IMR-90 (cell line): Measurements from ENCODE around the gene GABRB3. TPM values are rescaled to one million over a fixed set of nuclear protein-coding genes. Genes with fewer than 3 reads are reported as not detected.

Experiments used
- ATAC-seq: fragments of 200-7000 bp; cut with Tn5 transposase; 2 replicates; pipeline ENCODE4 v1.9.1; 2020; ENCODE audit warnings: low read depth, mild to moderate bottlenecking, moderate library complexity
- BruUV-seq: library from RNA; stranded (reverse); fragments of 400-500 nt; replicated peaks from 2 replicates; lab custom pipeline; 2021; lab: Mats Ljungman, UMichigan
- CTCF ChIA-PET: fragments of 300-600 bp; formaldehyde crosslinking; extraction: SDS; loops from one replicate; lab custom pipeline; 2021; ENCODE audit warnings: antibody characterized with exemption; lab: Yijun Ruan, JAX
- POLR2A ChIA-PET: fragments of 300-600 bp; sonication (Branson Sonifier 250); formaldehyde crosslinking; loops from one replicate; lab custom pipeline; 2022; ENCODE audit warnings: antibody characterized with exemption; ENCODE audit not compliant: unreplicated experiment; lab: Charles Lee
- DNase-seq: peaks from one replicate; pipeline ENCODE4 v3.0.0; 2013
- H2AFZ ChIP-seq: replicated peaks from 2 replicates; pipeline ENCODE3; 2013; ENCODE audit warnings: low read length, mild to moderate bottlenecking; ENCODE audit not compliant: poor library complexity
- H2AK5ac ChIP-seq: 2 replicates; pipeline ENCODE4 v1.6.1; 2013; ENCODE audit warnings: low read depth, low read length, inconsistent platforms
- H2AK9ac ChIP-seq: replicated peaks from 2 replicates; pipeline ENCODE3; 2013; ENCODE audit warnings: mild to moderate bottlenecking, low read depth, low read length, moderate library complexity; ENCODE audit not compliant: poor library complexity
- H2BK120ac ChIP-seq: 2 replicates; pipeline ENCODE4 v1.6.1; 2013; ENCODE audit warnings: low read depth, low read length, inconsistent platforms
- H2BK15ac ChIP-seq: 3 replicates; pipeline ENCODE4 v1.6.1; 2013; ENCODE audit warnings: low read depth, low read length, inconsistent platforms
- H2BK20ac ChIP-seq: 2 replicates; pipeline ENCODE4 v1.6.1; 2013; ENCODE audit warnings: low read depth, mild to moderate bottlenecking, inconsistent platforms, low read length, moderate library complexity
- H2BK5ac ChIP-seq: 2 replicates; pipeline ENCODE4 v1.6.1; 2013; ENCODE audit warnings: mild to moderate bottlenecking, low read depth, low read length, inconsistent platforms; ENCODE audit not compliant: poor library complexity, severe bottlenecking
- H3K14ac ChIP-seq: replicated peaks from 2 replicates; pipeline ENCODE4 v1.6.1; 2013; ENCODE audit warnings: low read depth, low read length, inconsistent platforms
- H3K18ac ChIP-seq: 2 replicates; pipeline ENCODE4 v1.6.1; 2013; ENCODE audit warnings: low read depth, low read length, control low read depth
- H3K23ac ChIP-seq: 2 replicates; pipeline ENCODE4 v1.6.1; 2013; ENCODE audit warnings: low read depth, low read length, inconsistent platforms
- H3K27ac ChIP-seq: 2 replicates; pipeline ENCODE4 v1.5.1; 2013; ENCODE audit warnings: mild to moderate bottlenecking, control low read depth, low read length; ENCODE audit not compliant: insufficient read depth
- H3K27me3 ChIP-seq: 2 replicates; pipeline ENCODE4 v1.6.1; 2013; ENCODE audit warnings: low read length; ENCODE audit not compliant: control insufficient read depth, insufficient read depth
- H3K36me3 ChIP-seq: 2 replicates; pipeline ENCODE4 v1.6.1; 2013; ENCODE audit warnings: low read length, mixed read lengths; ENCODE audit not compliant: control insufficient read depth, insufficient read depth
- H3K4ac ChIP-seq: 2 replicates; pipeline ENCODE4 v1.6.1; 2013; ENCODE audit warnings: low read depth, low read length, inconsistent platforms
- H3K4me1 ChIP-seq: 2 replicates; pipeline ENCODE4 v1.6.1; 2013; ENCODE audit warnings: low read length, mixed read lengths; ENCODE audit not compliant: control insufficient read depth, insufficient read depth
- H3K4me2 ChIP-seq: 2 replicates; pipeline ENCODE4 v1.6.1; 2013; ENCODE audit warnings: low read depth, mild to moderate bottlenecking, control low read depth, low read length, moderate library complexity
- H3K4me3 ChIP-seq: 2 replicates; pipeline ENCODE4 v1.5.1; 2013; ENCODE audit warnings: low read depth, mild to moderate bottlenecking, control low read depth, low read length, moderate library complexity; ENCODE audit not compliant: insufficient read depth
- H3K56ac ChIP-seq: 2 replicates; pipeline ENCODE4 v1.6.1; 2013; ENCODE audit warnings: low read length, inconsistent platforms; ENCODE audit not compliant: insufficient read depth; ENCODE audit errors: extremely low read depth
- H3K79me1 ChIP-seq, 2 experiments: 2 replicates each; pipeline ENCODE4 v1.6.1; 2013; ENCODE audit warnings: low read length in 2 of 2, inconsistent platforms in 1 of 2, low read depth in 1 of 2
- H3K9ac ChIP-seq: 2 replicates; pipeline ENCODE4 v1.6.1; 2013; ENCODE audit warnings: low read depth, low read length, control low read depth
- H3K9me1 ChIP-seq: 2 replicates; pipeline ENCODE4 v1.6.1; 2013; ENCODE audit warnings: low read length, inconsistent platforms; ENCODE audit not compliant: insufficient read depth
- H3K9me3 ChIP-seq: 2 replicates; pipeline ENCODE4 v1.6.1; 2013; ENCODE audit warnings: low read length; ENCODE audit not compliant: control insufficient read depth, insufficient read depth
- H4K20me1 ChIP-seq: 2 replicates; pipeline ENCODE4 v1.6.1; 2013; ENCODE audit warnings: low read length, inconsistent platforms; ENCODE audit not compliant: insufficient read depth
- H4K5ac ChIP-seq: 2 replicates; pipeline ENCODE4 v1.6.1; 2013; ENCODE audit warnings: mild to moderate bottlenecking, low read depth, low read length, control low read depth
- H4K8ac ChIP-seq, 2 experiments: 2 replicates each; pipeline ENCODE4 v1.6.1; 2013; ENCODE audit warnings: low read depth in 2 of 2, low read length in 2 of 2, control low read depth in 1 of 2, inconsistent platforms in 1 of 2
- H4K91ac ChIP-seq: 2 replicates; pipeline ENCODE4 v1.6.1; 2013; ENCODE audit warnings: low read depth, low read length, inconsistent platforms; ENCODE audit not compliant: insufficient read depth
- BHLHE40 ChIP-seq: fragments of 150-350 bp; IDR thresholded peaks from 2 replicates; pipeline ENCODE4 v1.6.1; 2016; ENCODE audit warnings: mild to moderate bottlenecking, low read depth, low read length
- CEBPB ChIP-seq: IDR thresholded peaks from 2 replicates; pipeline ENCODE4 v1.6.1; 2012; ENCODE audit warnings: low read depth, low read length, improper control_type of control experiment
- MAZ ChIP-seq: IDR thresholded peaks from 2 replicates; pipeline ENCODE4 v1.6.1; 2012; ENCODE audit warnings: low read depth, mild to moderate bottlenecking, low read length, improper control_type of control experiment, moderate library complexity, borderline replicate concordance
- MXI1 ChIP-seq: IDR thresholded peaks from 2 replicates; pipeline ENCODE4 v1.6.1; 2012; ENCODE audit warnings: low read depth, mild to moderate bottlenecking, low read length, moderate library complexity, borderline replicate concordance
- NFE2L2 ChIP-seq: fragments of 150-350 bp; IDR thresholded peaks from 2 replicates; pipeline ENCODE4 v1.6.1; 2016; ENCODE audit warnings: low read depth, mild to moderate bottlenecking, low read length
- POLR2A ChIP-seq: IDR thresholded peaks from 2 replicates; pipeline ENCODE4 v1.6.1; 2012; ENCODE audit warnings: mild to moderate bottlenecking, low read depth, low read length
- RFX5 ChIP-seq: IDR thresholded peaks from 2 replicates; pipeline ENCODE4 v1.8.0; 2012; ENCODE audit warnings: low read depth, mild to moderate bottlenecking, low read length, moderate library complexity
- WGBS, 2 experiments: methylation state at CpG; one replicate each; pipeline versions ENCODE4 v1.1.5 to v1.1.7; 2013; ENCODE audit warnings: missing lambda C conversion rate in 2 of 2; ENCODE audit not compliant: insufficient read length in 1 of 2; ENCODE audit errors: extremely low coverage in 2 of 2; 5-methylcytosine and 5-hydroxymethylcytosine counted together
- dilution Hi-C: fragments of 300-500 bp; cut with HindIII; formaldehyde crosslinking; loops from one replicate; pipeline ENCODE4 v1.14.3; 2018; ENCODE audit warnings: low sequenced_read_pairs; ENCODE audit not compliant: unreplicated experiment
- in situ Hi-C: fragments of 300-500 bp; cut with MboI; formaldehyde crosslinking; loops from 3 replicates; pipeline ENCODE4 v1.14.3; 2019; ENCODE audit warnings: low sequenced_read_pairs, inconsistent platforms, mixed read lengths
- intact Hi-C: fragments of 100-400 bp; cut with micrococcal nuclease; formaldehyde crosslinking; loops from 2 replicates; pipeline ENCODE4 v1.10.0; 2022
- polyA plus RNA-seq, 3 experiments: library from polyadenylated mRNA; depleted of rRNA; stranded (reverse); fragments of >200 nt; gene quantifications; 2 replicates each; pipeline ENCODE4 v1.2.3, GENCODE V29; 2012; ENCODE audit warnings: low replicate concordance in 1 of 3
- total RNA-seq: library from RNA; depleted of rRNA; stranded (reverse); fragments of >200 nt; gene quantifications from 2 replicates; pipeline ENCODE4 v1.2.3, GENCODE V29; 2012
- TF ChIP-seq, protein P1 (sequence below): conservative IDR thresholded peaks from 2 replicates; pipeline ENCODE4 v1.5.1; 2012; ENCODE audit warnings: mild to moderate bottlenecking, low read depth, low read length, improper control_type of control experiment
- TF ChIP-seq, protein P2 (sequence below): fragments of 150-350 bp; IDR thresholded peaks from 2 replicates; pipeline ENCODE4 v1.6.1; 2016; ENCODE audit warnings: low read depth, mild to moderate bottlenecking, low read length, moderate library complexity, borderline replicate concordance
- TF ChIP-seq, protein P3 (sequence below): fragments of 150-350 bp; IDR thresholded peaks from 2 replicates; pipeline ENCODE4 v1.6.1; 2017; ENCODE audit warnings: mild to moderate bottlenecking, antibody characterized with exemption, low read length, low read depth

GABRB3 gene
- total and polyA plus RNA-seq, 2 of the 4 experiments (the other 2 are of a cell fraction), result 0.36 to 0.54 TPM

- intact Hi-C loops, result no loop called here
- H3K9me3 ChIP-seq, result peaks cover 13% of the 10 kb centered on the region
- no peak overlapping the region for H2AK9ac ChIP-seq
- no peak overlapping the region for H2BK120ac ChIP-seq
- DNase-seq (no peak), ATAC-seq (no peak)
- 11% methylated on average over 3 of the region's 9 CpGs; no CpG with 5 or more reads in 1 of the 2 experiments for WGBS, 2 experiments
- H3K9me1 ChIP-seq, result no peaks in the 10 kb centered on the region
- no peak for TF ChIP-seq NFE2L2
- no peak for TF ChIP-seq POLR2A
- TF ChIP-seq BHLHE40, result no peak
- TF ChIP-seq, protein P1, sequence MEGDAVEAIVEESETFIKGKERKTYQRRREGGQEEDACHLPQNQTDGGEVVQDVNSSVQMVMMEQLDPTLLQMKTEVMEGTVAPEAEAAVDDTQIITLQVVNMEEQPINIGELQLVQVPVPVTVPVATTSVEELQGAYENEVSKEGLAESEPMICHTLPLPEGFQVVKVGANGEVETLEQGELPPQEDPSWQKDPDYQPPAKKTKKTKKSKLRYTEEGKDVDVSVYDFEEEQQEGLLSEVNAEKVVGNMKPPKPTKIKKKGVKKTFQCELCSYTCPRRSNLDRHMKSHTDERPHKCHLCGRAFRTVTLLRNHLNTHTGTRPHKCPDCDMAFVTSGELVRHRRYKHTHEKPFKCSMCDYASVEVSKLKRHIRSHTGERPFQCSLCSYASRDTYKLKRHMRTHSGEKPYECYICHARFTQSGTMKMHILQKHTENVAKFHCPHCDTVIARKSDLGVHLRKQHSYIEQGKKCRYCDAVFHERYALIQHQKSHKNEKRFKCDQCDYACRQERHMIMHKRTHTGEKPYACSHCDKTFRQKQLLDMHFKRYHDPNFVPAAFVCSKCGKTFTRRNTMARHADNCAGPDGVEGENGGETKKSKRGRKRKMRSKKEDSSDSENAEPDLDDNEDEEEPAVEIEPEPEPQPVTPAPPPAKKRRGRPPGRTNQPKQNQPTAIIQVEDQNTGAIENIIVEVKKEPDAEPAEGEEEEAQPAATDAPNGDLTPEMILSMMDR, result no peak
- no peak for TF ChIP-seq MXI1
- TF ChIP-seq MAZ, result no peak
- TF ChIP-seq, protein P2, sequence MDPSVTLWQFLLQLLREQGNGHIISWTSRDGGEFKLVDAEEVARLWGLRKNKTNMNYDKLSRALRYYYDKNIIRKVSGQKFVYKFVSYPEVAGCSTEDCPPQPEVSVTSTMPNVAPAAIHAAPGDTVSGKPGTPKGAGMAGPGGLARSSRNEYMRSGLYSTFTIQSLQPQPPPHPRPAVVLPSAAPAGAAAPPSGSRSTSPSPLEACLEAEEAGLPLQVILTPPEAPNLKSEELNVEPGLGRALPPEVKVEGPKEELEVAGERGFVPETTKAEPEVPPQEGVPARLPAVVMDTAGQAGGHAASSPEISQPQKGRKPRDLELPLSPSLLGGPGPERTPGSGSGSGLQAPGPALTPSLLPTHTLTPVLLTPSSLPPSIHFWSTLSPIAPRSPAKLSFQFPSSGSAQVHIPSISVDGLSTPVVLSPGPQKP, result no peak
- no peak for TF ChIP-seq CEBPB
- no peak for TF ChIP-seq RFX5
- TF ChIP-seq, protein P3, sequence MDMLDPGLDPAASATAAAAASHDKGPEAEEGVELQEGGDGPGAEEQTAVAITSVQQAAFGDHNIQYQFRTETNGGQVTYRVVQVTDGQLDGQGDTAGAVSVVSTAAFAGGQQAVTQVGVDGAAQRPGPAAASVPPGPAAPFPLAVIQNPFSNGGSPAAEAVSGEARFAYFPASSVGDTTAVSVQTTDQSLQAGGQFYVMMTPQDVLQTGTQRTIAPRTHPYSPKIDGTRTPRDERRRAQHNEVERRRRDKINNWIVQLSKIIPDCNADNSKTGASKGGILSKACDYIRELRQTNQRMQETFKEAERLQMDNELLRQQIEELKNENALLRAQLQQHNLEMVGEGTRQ, result no peak
- H3K14ac ChIP-seq, result no peak overlapping the region
- H3K18ac ChIP-seq, result no peak overlapping the region
- H3K27me3 ChIP-seq, result no peaks in the 10 kb centered on the region
- H3K4me1 ChIP-seq, result no peaks in the 10 kb centered on the region
- ChIA-PET CTCF (no interaction called here), POLR2A (no interaction called here)
- H3K79me1 ChIP-seq, result no peaks in the 10 kb centered on the region
- no peak overlapping the region for H3K4me3 ChIP-seq
- H4K5ac ChIP-seq, result no peak overlapping the region
- BruUV-seq, result no TSS peak
- no peak overlapping the region for H3K23ac ChIP-seq
- dilution Hi-C loops, result no loop called here
- in situ Hi-C loops, result no loop called here
- no peak overlapping the region for H4K91ac ChIP-seq
- H3K4ac ChIP-seq, result no peak overlapping the region
- H2AFZ ChIP-seq, result no peak overlapping the region
- no peak overlapping the region for H2BK20ac ChIP-seq
- no peak overlapping the region for H2BK15ac ChIP-seq
- H2AK5ac ChIP-seq, result no peak overlapping the region
- H2BK5ac ChIP-seq, result no peak overlapping the region
- no peaks in the 10 kb centered on the region for H3K36me3 ChIP-seq
- no peak overlapping the region for H3K9ac ChIP-seq
- no peaks in the 10 kb centered on the region for H4K20me1 ChIP-seq
- H3K56ac ChIP-seq, result no peak overlapping the region
- no peak overlapping the region for H3K27ac ChIP-seq
- no peak overlapping the region for H4K8ac ChIP-seq
- no peak overlapping the region for H3K4me2 ChIP-seq
Observed at GRCh38 chr15:26521691-26522198, 251.1 kb downstream of the GABRB3 start.
